ENCODE data around the gene SLC2A4.

Gene SLC2A4

DNA sequence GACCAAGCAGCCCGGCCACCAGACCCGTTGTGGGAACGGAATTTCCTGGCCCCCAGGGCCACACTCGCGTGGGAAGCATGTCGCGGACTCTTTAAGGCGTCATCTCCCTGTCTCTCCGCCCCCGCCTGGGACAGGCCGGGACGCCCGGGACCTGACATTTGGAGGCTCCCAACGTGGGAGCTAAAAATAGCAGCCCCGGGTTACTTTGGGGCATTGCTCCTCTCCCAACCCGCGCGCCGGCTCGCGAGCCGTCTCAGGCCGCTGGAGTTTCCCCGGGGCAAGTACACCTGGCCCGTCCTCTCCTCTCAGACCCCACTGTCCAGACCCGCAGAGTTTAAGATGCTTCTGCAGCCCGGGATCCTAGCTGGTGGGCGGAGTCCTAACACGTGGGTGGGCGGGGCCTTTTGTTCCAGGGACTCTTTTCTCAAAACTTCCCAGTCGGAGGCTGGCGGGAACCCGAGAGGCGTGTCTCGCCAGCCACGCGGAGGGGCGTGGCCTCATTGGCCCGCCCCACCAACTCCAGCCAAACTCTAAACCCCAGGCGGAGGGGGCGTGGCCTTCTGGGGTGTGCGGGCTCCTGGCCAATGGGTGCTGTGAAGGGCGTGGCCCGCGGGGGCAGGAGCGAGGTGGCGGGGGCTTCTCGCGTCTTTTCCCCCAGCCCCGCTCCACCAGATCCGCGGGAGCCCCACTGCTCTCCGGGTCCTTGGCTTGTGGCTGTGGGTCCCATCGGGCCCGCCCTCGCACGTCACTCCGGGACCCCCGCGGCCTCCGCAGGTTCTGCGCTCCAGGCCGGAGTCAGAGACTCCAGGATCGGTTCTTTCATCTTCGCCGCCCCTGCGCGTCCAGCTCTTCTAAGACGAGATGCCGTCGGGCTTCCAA lies at the start of gene SLC2A4:
SLC2A4 (plus strand) TSS at position 645 of the 879 bp plus-strand sequence; CDS start at position 862, 217 bp downstream.
- Mint-ChIP-seq H3K27ac (no peak within 1 kb of the TSS), H3K4me1 (peaks cover 37% of the 10 kb centered on the region), H3K27me3 (ENCODE audit: low read depth, poor library complexity) (peaks cover 26% of the 10 kb centered on the region), H3K4me3 (peak within 1 kb of the TSS; percentile 84), H3K36me3 (ENCODE audit: low read depth) (peaks cover 7% of the 10 kb centered on the region), H3K9me3 (no peaks in the 10 kb centered on the region)
- TF ChIP-seq, protein P1, sequence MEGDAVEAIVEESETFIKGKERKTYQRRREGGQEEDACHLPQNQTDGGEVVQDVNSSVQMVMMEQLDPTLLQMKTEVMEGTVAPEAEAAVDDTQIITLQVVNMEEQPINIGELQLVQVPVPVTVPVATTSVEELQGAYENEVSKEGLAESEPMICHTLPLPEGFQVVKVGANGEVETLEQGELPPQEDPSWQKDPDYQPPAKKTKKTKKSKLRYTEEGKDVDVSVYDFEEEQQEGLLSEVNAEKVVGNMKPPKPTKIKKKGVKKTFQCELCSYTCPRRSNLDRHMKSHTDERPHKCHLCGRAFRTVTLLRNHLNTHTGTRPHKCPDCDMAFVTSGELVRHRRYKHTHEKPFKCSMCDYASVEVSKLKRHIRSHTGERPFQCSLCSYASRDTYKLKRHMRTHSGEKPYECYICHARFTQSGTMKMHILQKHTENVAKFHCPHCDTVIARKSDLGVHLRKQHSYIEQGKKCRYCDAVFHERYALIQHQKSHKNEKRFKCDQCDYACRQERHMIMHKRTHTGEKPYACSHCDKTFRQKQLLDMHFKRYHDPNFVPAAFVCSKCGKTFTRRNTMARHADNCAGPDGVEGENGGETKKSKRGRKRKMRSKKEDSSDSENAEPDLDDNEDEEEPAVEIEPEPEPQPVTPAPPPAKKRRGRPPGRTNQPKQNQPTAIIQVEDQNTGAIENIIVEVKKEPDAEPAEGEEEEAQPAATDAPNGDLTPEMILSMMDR (IDR thresholded peaks at IDR 0.05), result no peak
- peak; percentile 99 for DNase-seq

DNA sequence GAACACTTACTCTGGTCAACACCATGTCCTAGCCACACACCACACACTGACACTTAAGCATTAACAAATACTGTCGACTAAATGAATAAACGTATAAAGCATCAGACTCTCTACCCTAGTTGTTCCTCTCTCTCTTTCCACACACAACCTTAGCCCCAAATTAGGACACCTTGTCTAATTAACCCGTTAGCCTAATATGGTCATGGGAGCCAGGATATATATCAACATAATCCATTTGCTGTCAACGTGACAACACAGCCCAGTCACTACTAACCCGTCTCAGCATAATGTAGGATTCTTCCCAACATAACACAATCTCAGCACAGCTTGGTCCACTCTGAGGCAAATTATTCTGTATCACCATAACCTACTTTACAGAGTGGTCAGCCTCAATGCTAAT lies 49.4 kb upstream of the SLC2A4 start:
- TF ChIP-seq, protein P1 (IDR thresholded peaks at IDR 0.05), result no peak
- Mint-ChIP-seq H3K4me3 (peak overlapping the region; percentile 99), H3K27me3 (ENCODE audit: low read depth, poor library complexity) (no peaks in the 10 kb centered on the region), H3K27ac (no peak overlapping the region), H3K4me1 (peaks cover 55% of the 10 kb centered on the region), H3K36me3 (ENCODE audit: low read depth) (peaks cover 63% of the 10 kb centered on the region), H3K9me3 (no peaks in the 10 kb centered on the region)
- DNase-seq, result no peak

DNA sequence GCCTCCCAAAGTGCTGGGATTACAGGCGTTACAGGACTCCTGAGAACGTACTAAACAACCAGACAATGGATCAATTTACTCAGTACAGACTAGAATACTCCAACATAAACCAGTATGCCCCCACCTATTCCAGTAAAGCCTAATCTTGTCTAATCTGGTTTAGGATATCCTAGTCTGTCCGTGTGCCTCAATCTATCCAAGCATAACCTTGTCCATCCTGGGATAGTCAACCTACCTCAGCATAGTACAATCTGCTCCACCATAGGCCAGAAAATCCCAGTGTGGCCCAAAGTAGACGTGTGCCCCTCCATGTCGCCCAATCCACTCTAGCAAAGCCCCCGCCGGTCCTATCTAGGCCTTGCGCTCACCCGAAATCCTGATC lies 47.8 kb upstream of the SLC2A4 start:
- no peak for DNase-seq
- H3K9me3 Mint-ChIP-seq, result no peaks in the 10 kb centered on the region
- peaks cover 60% of the 10 kb centered on the region for H3K4me1 Mint-ChIP-seq
- peak overlapping the region; percentile 99 for H3K27ac Mint-ChIP-seq
- H3K36me3 Mint-ChIP-seq (ENCODE audit: low read depth), result peaks cover 52% of the 10 kb centered on the region
- H3K4me3 Mint-ChIP-seq, result peak overlapping the region; percentile 99
- TF ChIP-seq, protein P1 (IDR thresholded peaks at IDR 0.05), result no peak
- no peaks in the 10 kb centered on the region for H3K27me3 Mint-ChIP-seq (ENCODE audit: low read depth, poor library complexity)

DNA sequence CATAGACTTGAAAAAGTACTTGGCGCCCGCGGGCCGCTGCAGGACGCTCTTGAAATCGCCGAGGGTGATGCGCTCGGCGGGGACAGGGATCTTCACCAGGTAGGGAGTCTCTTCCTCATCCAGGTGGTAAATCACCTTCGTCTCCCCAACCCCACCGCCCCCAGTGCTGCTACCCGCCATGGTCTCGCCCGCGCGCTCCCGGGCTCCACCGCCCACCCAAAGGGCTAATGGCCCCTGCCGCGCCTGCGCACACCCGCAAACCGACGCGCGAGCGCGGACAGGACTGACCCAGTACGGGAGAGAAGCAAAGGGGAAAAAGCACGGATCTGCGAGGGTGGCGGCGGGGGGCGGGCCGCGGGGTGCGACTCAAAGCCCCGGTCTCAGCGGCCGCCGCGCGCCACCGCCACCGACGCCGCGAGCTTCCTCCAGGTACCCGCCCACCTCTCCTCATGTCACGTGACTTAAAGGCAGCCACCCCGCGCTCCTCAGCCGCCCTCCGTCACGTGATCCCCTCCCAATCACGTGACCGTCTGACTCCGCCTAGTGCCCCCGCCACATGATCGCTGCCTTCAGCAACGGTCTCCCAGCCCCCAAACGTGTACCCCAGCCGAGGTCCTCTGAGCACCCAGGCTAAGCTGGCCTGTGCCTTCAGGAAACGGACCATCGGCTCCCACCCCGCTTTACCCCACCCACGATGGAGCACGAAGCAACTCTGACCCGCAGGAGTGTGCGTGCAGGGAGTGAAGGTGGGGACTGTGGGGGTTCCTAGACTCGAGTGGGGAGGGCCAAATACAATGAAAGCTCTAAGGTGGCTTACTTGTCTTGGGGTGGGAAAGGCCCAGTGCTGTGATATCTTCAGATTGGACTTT lies 47.2 kb upstream of the SLC2A4 start, which contains the start of gene DVL2:
DVL2 (minus strand) TSS at position 435 of the 869 bp plus-strand sequence; CDS start at position 180, 255 bp downstream.
- peaks cover 45% of the 10 kb centered on the region for H3K36me3 Mint-ChIP-seq (ENCODE audit: low read depth)
- TF ChIP-seq, protein P1 (IDR thresholded peaks at IDR 0.05), result no peak
- no peaks in the 10 kb centered on the region for H3K9me3 Mint-ChIP-seq
- H3K27me3 Mint-ChIP-seq (ENCODE audit: low read depth, poor library complexity), result no peaks in the 10 kb centered on the region
- peak within 1 kb of the TSS; percentile 99 for H3K4me3 Mint-ChIP-seq
- peak; percentile 94 for DNase-seq
- H3K4me1 Mint-ChIP-seq, result peaks cover 60% of the 10 kb centered on the region
- H3K27ac Mint-ChIP-seq, result peak within 1 kb of the TSS; percentile 99

DNA sequence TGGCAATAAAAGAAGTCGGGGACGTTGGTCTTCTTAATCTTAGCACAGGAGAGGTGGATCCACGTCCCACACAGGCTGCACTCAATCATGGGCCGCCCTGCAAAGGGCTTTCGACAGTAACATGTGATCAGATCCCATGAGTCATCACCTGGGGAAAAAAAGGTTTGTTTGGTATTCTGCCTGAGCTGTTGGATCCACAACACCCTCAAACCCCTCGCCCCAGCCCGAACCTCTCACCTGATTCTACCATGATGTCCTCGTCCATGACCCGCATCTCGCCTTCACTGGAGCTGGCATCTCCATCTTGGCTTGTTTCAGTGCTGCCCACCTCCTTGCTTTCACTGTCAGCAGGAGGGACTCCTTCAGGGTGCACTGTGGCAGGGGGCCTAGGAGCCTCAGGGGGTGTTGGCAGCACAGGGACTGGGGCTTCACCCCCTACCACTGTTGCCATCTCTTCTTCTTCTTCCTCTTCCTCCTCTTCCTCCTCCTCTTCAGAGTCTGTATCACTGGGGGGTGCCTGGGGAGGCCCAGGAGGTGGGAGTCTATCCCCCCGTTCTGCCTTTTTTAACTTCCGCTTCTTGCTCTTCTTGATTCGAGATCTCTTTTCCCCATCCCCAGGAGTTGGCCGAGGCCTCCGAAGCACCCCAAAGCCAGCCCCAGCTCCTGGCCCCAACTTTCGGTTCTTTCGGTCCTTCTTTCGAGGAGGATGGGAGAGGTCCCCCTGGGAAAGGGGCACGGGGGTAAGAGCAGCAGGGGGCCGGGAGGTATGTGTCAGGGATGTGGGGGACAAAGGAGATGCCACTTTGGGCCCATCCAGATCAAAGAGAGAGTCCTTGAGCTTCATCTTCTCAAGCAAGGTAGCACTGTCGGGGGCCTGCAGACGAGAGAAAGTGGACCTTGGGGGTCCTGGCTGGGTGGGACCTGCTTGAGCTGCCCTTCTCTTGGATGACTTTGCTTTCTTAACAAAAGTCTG lies 45.5 kb upstream of the SLC2A4 start:
- DNase-seq, result no peak
- Mint-ChIP-seq H3K27me3 (ENCODE audit: low read depth, poor library complexity) (no peaks in the 10 kb centered on the region), H3K4me1 (peaks cover 69% of the 10 kb centered on the region), H3K36me3 (ENCODE audit: low read depth) (peaks cover 49% of the 10 kb centered on the region), H3K4me3 (peak overlapping the region; percentile 99), H3K9me3 (no peaks in the 10 kb centered on the region), H3K27ac (peak overlapping the region; percentile 82)
- TF ChIP-seq, protein P1 (IDR thresholded peaks at IDR 0.05), result no peak

Data from nephron progenitor cell (in vitro differentiated cells).